ENCODE measurements around the gene CDX2. TPM values are rescaled to one million over a fixed set of nuclear protein-coding genes. Genes with fewer than 3 reads are reported as not detected.

Gene CDX2
- total RNA-seq, result not detected in 2 replicates

GRCh38 chr13:27969082-27969865, at the start of gene CDX2:
TSS of gene CDX2 (minus strand) at chr13:27969315. CDS start at chr13:27969006, 309 bp downstream.

DNA sequence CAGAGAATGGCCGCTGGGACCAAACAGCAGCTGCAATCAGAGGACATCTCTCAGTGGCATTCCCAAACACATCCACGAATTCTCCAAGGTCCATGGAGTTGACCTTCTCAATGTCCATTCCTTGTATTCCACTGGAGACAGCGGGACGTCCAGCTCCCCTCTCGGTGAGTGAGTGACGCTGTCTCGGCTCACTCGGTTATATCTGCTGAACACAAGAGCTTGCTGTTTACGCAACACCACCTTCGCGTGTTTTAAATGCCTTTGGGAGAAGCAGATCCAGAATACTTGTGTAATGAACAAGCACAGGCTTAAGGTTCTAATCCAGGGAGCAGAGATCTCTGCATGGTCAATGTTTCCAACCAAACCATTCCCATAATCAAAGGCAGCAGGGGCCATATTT, 19.4 kb upstream of the CDX2 start, which contains the start of gene URAD:
TSS of gene URAD (minus strand) at position 174 of the 400 bp plus-strand sequence. CDS start at position 118, 56 bp downstream.

DNA sequence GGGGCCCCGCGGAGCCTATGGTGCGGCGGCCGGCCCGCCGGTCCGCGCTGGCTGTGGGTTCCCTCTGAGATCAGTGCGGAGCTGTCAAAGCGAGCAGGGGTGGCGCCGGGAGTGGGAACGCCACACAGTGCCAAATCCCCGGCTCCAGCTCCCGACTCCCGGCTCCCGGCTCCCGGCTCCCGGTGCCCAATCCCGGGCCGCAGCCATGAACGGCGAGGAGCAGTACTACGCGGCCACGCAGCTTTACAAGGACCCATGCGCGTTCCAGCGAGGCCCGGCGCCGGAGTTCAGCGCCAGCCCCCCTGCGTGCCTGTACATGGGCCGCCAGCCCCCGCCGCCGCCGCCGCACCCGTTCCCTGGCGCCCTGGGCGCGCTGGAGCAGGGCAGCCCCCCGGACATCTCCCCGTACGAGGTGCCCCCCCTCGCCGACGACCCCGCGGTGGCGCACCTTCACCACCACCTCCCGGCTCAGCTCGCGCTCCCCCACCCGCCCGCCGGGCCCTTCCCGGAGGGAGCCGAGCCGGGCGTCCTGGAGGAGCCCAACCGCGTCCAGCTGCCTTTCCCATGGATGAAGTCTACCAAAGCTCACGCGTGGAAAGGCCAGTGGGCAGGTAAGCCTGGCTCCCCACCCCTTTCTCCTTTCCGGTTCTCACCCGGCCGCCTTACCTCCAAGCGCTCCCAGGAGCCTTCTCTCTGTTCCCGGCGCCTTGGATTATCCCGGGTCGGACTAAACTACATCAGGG, 49.0 kb downstream of the CDX2 start, which contains the start of gene PDX1:
TSS of gene PDX1 (plus strand) at position 67 of the 743 bp plus-strand sequence. CDS start at position 206, 139 bp downstream.

Other genes starting within 250 kb of the CDX2 start
- gene GSX1, start 176.8 kb downstream of the CDX2 start, total RNA-seq, result not detected in 2 replicates
- gene PDX1, start 49.3 kb downstream of the CDX2 start, total RNA-seq, result not detected in 2 replicates
- gene URAD, start 19.4 kb upstream of the CDX2 start, total RNA-seq, result not detected in 2 replicates
- gene FLT3, start 131.3 kb upstream of the CDX2 start, total RNA-seq, result under 0.01 TPM in 1 of 2 replicates, not detected in the other
- gene PAN3, start 169.2 kb upstream of the CDX2 start, total RNA-seq, result 28.0 and 30.9 TPM in 2 replicates